NB4 (cell line): Measurements from ENCODE around the gene PPFIBP2.

ENCODE experiments used
- DNase-seq: peaks from one replicate; pipeline ENCODE4 v3.0.0; 2010; ENCODE audit warnings: low read depth
- H3K4me3 ChIP-seq: one replicate; pipeline ENCODE4 v1.5.1; 2011; ENCODE audit warnings: mild to moderate bottlenecking, low read depth, low read length, moderate library complexity
- MYC ChIP-seq: IDR thresholded peaks from 2 replicates; pipeline ENCODE4 v1.6.1; 2011; ENCODE audit warnings: low read depth, low read length
- POLR2A ChIP-seq: IDR thresholded peaks from 2 replicates; pipeline ENCODE4 v1.6.1; 2011; ENCODE audit warnings: mild to moderate bottlenecking; ENCODE audit not compliant: insufficient read length; ENCODE audit errors: extremely low read depth
- TF ChIP-seq, protein P1 (sequence below): IDR thresholded peaks from one replicate; pipeline ENCODE4 v1.5.1; 2012; ENCODE audit warnings: low read depth, low read length
- TF ChIP-seq, protein P2 (sequence below): IDR thresholded peaks from 2 replicates; pipeline ENCODE4 v1.6.1; 2011; ENCODE audit warnings: low read depth, low read length

Gene PPFIBP2

DNA sequence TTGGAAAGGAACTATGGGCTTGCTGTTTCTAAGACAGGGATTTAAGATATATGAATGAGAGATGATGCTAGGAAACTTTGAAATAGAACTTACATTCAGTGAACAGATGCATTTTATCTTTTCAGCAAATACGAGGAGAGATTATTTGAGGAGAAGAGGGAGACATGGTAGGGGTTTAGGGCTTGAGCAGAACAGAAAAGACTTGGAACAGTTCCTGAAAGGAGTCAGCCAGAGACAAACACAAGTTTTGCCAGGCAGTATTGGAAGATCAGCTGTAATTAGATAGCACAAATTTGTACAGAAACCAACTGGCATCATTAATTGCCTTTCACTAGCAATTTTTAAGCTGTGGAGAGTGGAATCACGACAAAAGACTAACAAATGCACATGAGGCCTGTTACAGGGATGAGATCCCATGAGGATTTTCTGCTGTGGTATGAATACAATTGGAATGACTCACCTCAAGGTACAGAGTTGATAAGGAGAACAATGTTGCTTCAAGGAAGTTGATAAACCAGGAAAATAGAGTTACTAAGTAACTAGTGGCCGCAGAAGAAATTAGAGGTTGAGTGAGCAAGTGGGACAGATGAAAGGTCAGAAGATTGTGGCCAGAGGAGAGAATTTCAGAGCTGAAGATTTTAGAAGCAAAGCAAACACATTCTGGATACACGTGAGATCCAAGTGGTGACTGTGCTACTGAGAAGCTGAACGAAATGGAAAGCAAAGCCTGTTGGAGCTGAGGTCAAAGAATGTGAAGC, 91.6 kb downstream of the PPFIBP2 start:
- TF ChIP-seq MYC (no peak), POLR2A (no peak)
- TF ChIP-seq, protein P1, sequence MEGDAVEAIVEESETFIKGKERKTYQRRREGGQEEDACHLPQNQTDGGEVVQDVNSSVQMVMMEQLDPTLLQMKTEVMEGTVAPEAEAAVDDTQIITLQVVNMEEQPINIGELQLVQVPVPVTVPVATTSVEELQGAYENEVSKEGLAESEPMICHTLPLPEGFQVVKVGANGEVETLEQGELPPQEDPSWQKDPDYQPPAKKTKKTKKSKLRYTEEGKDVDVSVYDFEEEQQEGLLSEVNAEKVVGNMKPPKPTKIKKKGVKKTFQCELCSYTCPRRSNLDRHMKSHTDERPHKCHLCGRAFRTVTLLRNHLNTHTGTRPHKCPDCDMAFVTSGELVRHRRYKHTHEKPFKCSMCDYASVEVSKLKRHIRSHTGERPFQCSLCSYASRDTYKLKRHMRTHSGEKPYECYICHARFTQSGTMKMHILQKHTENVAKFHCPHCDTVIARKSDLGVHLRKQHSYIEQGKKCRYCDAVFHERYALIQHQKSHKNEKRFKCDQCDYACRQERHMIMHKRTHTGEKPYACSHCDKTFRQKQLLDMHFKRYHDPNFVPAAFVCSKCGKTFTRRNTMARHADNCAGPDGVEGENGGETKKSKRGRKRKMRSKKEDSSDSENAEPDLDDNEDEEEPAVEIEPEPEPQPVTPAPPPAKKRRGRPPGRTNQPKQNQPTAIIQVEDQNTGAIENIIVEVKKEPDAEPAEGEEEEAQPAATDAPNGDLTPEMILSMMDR: no peak
- TF ChIP-seq, protein P2, sequence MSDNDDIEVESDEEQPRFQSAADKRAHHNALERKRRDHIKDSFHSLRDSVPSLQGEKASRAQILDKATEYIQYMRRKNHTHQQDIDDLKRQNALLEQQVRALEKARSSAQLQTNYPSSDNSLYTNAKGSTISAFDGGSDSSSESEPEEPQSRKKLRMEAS: no peak
- no peak overlapping the region for H3K4me3 ChIP-seq
- no peak for DNase-seq

DNA sequence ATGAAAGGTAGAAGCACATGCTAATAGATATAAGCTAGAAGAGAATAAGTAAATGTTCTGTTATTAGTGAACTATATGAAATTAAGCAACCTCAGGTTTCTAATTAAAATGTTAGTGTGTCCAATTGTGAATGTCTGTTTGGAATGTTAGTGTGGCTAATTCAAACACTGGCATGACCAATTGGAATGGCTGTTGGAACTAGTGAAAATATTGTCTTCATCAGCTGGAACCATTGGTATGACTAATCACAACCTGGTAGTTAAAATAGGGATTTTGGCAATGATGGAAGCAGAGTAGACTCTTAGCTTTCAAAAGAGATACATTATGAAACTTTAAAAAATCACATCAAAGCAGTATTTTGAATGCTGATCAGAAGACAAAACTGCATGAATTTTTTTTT, 92.7 kb downstream of the PPFIBP2 start:
- TF ChIP-seq, protein P1: no peak
- TF ChIP-seq POLR2A (no peak), MYC (no peak)
- TF ChIP-seq, protein P2: no peak
- H3K4me3 ChIP-seq: no peak overlapping the region
- no peak for DNase-seq

DNA sequence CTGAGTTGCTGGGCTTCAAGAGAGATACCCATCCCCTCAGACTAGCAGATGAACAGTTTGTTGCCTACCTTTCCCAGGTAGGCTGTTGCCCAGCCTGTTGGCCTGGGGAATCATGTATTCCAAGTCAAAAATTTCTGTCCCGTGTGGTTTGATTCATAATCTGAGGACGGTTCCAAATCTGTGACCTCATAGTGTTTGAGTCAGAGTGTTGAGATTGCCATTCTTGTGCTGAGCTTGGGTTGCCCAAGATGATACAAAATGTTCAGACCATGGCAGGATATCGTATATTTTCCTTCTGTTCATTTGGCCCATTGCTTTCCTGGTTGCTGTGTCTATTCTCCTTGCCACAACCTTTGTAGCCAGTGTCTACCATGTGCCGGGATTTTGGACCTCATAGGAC, 95.2 kb downstream of the PPFIBP2 start:
- TF ChIP-seq, protein P1: no peak
- TF ChIP-seq MYC: no peak
- TF ChIP-seq, protein P2: no peak
- TF ChIP-seq POLR2A: no peak
- no peak for DNase-seq
- H3K4me3 ChIP-seq: no peak overlapping the region

DNA sequence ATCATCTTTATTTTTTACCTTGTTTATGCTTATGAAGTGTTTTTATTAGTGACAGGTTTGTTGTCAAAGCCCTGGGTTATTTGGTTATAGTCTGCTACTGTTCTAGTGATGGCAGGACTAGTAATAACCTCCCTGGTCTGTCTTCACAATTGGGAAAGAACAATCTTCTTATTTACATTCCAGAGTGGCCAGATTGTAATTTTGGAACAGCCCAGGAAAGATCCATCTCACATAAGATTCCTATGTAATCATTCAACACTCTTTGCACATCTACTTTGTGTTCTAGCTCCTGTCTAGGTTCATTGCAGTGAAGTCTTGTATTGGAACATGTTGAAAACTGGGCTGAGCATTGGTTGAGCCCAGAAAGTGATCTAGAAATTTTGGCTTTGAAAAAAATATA, 95.7 kb downstream of the PPFIBP2 start:
- no peak for DNase-seq
- no peak overlapping the region for H3K4me3 ChIP-seq
- TF ChIP-seq POLR2A: no peak

DNA sequence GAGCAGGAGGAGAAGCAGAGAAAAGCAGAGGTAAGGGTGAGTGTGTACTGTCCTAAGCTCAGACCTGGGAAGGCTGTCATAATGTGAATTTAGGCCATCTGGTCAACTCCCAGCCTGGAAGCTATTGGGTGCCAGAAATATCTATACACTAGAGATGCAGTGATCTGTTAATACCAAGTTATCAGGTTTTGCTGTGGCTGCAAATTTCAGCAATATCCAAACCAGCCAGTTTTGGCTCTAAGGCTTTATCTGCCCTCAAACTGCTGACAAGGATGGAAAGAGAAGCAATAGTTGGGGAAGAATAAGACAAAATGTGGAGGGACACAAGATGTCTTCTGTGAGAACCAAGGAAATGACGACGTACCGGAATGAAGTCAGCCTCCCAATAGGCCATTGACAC, 96.6 kb downstream of the PPFIBP2 start:
- H3K4me3 ChIP-seq: no peak overlapping the region
- TF ChIP-seq, protein P1: no peak
- no peak for TF ChIP-seq MYC
- TF ChIP-seq POLR2A: no peak
- TF ChIP-seq, protein P2: no peak
- no peak for DNase-seq

DNA sequence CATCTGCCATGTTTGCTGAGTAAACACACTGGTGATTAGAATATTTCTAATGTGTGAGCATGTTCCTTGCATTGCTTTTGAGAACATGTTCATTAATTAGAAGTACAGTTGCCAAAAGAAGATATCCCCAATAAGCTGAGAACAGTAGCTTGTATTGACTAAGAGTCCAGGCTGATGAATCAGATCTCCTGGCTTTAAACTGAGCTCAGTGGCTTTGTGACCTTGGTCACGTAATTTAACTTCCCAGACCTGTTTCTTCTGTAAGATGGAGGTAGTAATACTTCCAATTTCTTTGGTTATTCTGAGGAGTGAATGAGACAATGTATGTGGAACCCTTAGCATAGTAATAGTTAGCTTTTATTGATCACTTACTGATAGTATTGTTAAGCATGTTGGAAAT, 97.6 kb downstream of the PPFIBP2 start:
- no peak for DNase-seq
- TF ChIP-seq, protein P2: no peak
- TF ChIP-seq MYC (no peak), POLR2A (no peak)
- TF ChIP-seq, protein P1: no peak
- no peak overlapping the region for H3K4me3 ChIP-seq
